ENCODE measurements around the gene SEPTIN5. TPM values are rescaled to one million over a fixed set of nuclear protein-coding genes. Genes with fewer than 3 reads are reported as not detected.

SEPTIN5 gene
- polyA plus RNA-seq, 5 donors, result 51.6 to 77.5 (median 64.8) TPM

DNA sequence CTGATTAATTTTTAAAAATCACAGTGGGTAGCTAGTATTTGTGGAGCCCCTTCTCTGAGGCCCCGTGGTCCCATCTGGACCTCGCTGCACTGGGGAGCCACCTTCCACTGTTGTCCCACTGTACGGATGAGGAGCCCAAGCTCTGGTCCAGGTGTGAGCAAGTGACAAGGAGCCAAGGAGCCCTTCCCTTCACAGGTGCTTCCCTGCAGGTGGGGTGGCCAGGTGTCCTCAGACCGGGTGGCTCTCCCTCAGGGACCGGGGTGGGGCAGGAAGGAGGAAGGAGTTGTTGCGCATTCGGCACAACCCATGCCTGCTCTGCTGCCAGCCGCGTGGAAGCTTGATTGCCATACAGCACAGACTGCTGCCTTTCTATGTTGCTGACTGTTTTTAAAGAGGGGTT, 10.4 kb upstream of the SEPTIN5 start:
- DNase-seq, result no peak

DNA sequence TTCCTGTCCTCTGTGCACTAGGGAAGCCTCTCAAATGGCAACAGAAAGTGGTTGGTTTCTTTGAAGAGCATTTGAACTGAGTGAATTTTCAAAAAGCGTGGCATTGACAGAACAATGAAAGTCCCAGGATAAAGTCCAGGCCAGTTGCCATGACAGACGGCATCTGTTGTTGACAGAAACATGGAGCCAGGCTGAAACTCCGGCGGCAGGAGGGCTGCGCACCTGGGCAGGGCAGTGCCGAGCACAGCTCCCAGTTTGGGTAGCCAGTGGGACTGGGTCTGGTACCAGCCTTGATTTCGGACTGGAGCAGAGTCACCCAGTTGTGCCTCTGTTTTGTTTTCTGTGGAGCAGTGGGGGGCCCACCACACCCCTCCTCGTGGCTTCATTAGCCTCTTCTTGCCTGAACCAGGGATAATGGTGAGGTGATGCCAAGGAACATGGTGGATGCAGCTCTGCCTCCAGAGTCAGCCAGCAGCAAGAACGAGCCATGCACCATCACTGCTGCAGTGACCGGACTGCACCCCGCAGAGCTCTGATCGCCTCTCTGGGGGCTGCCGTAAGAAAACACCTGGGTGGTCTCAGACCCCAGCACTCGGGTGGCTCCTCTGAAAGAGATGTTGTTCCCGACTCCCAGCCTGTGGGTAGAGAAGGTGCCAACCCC, 9.8 kb upstream of the SEPTIN5 start:
- DNase-seq, result no peak

DNA sequence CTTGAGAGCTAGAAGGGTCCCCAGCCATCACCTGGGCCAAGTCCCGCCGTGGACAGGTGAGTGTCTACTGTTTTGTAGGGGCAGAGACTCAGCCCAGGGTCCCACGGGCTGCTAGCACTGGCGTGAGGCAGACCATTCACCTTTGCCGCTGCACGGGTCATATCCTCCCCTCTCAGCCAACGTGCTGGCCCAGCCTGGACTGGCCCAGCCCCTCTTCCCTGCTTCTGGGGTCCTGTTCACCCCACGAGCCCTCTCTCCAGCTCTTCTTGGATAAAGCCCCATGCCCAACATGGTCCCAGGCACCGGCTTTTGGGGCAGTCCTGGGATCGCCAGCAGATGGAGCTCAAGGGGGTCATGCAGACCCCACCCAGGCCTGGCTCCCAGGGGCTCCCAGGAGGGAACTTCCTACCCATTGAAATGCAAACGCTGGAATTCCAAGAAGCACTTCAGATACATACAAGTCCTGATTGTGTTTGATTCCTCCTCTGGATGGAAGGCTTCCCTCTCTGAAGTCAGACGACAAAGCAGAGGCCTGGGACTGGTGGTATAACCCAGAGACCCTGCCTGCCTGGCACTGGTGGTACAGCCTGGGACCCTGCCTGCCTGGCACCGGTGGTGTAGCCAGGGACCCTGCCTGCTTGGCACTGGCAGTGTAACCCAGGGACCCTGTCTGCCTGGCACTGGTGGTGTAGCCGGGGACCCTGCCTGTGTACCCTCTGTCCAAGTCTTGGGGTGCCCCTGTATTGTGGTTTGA, 8.9 kb upstream of the SEPTIN5 start:
- no peak for DNase-seq

DNA sequence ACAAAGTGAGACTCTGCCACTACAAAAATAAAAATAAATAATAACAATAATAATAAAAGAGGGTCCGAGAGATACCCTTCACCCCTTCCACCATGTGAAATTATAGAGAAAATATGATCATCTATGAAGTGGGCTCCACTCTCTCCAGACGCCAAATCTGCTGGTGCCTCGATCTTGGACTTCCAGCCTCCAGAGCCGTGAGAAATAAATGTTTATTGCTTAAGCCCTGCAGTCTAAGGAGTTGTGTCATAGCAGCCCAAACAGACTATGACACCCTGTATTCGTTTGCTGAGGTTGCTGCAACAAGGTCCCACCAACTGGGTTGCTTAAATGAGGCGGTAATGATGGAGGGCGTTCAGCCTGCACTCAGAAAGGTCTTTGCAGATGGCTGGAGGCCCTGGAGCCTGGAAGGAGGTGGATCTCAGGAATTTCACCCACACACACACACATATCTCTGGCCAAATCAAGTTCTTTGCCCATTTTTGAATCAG, 7.6 kb upstream of the SEPTIN5 start:
- no peak for DNase-seq

DNA sequence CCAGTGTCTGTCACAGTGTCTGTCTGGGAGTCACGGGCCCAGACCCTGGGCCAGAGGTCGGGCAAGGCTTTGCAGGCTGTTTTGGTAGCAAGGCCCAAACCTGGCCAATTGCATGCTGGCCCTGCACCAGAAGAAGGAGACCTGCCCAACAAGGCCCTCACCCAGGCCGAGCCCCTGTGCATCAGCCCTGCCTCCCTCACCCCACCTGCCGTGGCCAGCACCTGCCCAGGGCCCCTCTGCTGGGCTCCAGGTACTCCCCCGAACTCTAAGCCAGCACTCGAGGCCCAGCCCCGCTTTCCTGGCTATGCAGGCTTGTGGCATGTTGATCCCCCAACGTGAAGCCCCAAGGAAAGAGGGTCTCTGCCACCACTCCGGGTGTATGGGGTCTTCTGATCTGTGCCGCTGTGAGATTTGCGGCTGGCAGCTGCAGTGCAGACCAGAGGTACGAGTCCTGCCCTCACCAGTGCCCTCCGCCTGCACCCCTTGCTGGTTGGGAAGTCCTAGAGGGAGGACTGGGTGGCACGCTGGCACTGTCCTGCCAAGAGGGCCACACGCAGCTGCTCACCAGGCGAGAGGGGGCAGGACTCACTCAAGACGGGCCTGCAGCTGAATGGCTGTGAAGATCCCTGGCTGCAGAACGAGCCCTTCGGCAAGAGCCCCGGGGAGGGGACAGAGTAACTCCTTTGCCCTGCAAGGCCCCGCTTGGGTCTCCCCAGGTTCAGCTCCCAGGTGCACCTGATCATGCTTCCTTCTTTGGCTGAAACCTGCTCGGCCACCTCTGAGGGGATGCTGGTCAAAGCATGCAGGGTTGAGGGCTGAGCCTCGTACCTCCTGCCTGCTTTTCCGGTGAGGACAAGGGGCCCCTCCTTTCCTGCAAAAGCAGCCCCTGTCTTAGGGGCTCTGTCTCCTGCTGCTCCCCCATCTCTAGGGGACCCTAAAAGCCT, 6.7 kb upstream of the SEPTIN5 start:
- no peak for DNase-seq

DNA sequence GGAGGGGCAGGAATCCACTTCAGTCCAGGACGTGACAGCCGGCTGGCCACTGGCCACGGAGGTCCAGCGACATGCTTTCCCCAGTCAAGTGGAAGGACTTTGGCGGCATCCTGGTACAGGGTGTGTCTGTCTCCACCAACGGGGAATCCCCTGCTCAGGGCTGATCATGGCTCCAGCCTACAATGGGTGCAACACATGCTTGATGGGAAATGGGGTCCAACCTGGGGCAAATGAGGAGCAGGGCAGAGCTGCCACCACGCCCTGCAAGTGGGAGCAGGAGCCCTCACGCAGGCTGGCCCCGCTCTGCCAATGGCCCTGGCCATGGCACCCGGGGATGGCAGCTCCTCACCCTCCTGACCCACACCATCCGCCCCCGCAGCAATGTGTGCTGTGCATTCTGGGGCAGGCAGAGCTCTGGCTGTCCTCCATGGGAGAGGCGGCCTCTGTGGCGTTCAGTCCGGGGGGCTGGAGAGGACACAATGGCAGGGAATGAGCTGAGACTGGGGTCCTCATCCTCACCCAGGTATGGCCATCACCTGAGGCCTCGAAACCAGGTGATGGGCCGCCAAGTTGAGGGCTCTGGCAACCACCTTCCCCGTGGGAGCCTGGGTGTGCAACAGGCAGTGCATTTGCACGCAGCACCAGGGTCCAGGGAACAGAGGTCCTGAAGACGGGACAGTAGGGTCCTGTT, 5.8 kb upstream of the SEPTIN5 start:
- no peak for DNase-seq

DNA sequence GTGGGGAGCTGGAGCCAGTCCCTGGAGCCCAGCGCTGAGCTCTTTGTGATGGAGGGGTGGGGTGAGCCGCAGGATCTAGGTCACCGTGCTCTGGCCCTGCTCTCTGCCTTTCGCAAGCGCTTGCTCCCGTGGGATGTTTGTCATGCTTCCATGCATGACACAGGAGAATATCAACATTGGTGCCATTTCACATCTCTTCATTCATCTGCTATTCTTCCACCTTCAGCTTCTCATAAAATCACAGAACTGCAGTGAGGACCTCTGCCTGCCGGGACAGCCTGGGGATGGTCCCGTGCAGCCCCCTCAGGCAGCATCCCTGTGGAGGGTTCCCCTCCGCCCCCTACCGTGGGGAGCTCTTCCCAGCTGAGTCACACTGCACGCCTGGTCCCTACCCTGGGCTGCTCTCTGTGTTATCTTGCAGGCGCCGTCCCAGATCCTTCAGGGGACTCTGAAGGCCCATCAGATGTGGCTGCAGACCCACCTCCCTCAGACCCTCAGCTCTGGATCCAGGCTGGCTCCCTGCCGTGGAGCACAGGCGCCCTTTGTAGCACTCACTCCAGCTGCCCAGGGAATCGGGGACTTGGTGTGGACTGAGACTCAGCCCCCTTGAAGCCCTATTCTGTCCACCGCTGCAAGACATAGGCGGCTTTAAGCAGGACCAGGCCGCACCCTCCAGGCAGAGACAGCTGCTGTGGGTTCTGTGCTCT, 5.1 kb upstream of the SEPTIN5 start:
- no peak for DNase-seq

DNA sequence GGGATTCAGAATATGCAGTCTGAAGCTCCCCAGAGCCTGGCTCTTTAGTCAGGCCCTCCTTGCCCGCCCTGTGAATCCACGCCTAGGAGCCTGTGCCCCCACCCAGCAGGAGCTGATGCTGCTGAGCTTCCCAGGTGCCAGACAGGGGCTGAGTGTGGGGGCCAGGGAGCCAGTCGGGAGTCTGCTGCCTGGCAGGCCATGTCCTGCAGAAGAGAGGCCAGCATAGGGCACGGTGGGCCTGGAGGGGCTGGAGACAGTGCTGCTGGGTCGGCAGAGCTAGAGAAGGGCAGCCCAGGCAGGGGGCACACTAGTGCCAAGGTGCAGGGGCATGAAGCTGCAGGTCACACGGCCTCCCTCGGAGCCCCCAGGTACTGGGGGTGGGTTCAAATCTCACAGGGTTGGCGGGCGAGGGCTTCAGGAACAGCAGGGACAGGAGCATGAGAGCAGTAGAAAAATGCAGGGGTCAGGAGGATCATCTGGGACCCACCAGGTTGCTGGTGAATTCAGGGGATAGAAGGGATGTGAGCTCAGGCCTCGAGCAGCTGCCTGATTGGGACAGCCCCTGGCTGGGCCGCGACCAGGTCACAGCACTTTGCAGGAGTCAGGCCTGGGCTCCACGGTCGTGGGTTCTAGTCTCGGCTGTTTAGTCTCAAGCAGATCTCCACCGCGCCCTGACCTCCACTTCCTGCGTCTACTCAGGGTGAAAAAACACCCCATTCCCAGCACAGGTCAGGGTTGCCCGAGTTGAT, 4.1 kb upstream of the SEPTIN5 start:
- DNase-seq, result no peak

DNA sequence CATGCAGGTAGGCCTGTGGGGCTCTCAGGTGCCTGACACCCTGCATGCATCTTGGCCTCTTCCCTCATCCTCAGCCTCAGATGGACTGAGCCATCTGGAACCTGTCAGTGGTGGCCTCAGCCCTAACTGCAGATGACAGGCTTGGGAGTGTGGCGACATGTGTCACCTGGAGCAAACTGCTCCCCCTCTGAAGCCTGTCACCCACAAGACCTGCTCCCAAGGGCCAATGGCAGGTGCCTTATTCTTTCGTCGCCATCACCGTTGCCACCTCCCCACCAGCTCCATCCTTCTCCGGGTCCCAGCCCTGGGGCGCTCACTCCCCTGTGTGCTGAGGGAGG, 3.6 kb upstream of the SEPTIN5 start:
- DNase-seq, result no peak

DNA sequence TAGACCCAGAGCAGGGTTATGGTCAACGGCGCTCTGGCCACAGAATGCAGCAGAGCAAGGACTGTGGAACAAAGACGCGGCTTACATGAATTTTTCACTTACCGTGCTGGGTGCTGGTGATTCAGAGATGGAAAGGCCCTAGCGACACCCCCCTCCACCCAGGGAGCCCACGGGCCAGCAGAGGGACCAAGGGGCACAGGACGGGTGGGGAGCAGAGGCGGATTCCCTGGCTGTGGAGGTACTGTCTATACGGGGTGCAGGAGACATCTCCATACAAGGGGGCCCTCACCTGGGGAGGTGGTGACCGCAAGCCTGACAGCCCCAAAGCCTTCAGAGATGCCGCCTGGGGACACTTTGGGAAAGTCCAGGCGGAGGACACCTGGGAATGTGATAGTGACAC, 1.1 kb upstream of the SEPTIN5 start:
- DNase-seq, result no peak

DNA sequence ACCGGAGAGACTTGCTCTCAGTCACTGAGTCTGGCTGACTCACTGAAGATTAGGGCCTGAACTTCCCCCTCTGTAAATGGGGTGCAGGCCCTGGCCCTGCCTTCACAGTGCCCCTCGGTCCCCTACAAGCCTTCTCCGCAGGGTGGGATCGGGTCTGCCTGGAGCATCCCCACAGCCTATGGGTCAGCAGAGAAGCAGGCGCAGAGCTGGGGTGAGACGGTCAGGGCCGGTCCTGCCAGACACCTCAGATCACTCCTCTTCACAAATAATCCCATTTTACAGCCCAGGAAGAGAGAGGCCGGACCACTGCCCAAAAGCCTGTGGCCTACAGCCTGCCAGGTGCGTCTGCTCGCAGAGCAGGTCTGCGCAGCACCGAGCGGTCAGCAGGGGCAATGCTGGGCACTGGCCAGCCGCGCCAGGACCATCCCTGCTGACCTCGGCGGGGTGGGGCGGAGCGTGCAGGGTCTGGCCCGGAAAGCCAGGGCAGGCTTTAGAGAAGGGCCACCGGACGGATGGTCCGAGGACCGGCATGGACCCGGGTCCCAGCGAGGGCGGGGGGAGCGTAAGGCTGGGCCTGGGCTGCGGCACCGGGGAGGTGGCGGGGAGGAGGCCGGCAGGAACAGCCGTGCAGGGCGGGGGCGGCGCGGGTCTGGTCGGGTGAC, 522 bp upstream of the SEPTIN5 start:
- no peak for DNase-seq

DNA sequence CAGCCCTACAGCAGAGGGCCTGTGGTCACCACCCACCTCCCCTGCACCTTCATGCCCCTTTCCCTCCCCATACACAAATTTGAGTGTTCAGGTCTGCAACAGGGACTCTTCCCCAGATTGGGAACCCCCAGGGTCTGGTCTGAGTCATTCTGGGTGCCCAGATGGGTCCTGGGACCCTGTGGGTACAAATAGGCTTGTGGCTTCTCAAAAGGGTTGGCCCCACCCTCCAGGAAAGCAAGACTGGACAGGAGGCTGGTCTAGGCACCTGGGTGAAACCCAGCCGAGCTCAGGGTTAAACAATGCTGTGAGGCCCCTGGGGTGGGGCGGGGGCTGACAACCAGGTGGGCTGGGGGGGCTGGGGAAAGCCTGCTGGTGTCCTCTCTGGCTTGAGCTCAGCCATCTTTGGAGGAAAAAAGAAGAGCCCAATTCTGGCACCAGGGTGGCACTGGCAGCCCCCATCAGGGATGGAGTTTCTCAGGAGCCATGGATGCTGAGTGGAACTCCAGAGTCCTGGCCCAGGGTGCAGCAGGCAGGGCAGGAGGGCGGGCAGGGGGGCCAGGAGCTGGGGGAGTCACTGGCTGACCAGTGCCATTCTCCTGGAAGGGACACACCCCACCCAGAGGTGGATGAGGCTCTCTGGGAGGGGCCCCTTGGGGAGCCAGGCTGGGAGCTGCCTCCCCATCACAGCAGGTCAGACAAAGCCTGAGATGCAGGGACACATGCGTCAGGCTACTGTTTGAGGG, 1.1 kb downstream of the SEPTIN5 start:
- DNase-seq, result no peak

DNA sequence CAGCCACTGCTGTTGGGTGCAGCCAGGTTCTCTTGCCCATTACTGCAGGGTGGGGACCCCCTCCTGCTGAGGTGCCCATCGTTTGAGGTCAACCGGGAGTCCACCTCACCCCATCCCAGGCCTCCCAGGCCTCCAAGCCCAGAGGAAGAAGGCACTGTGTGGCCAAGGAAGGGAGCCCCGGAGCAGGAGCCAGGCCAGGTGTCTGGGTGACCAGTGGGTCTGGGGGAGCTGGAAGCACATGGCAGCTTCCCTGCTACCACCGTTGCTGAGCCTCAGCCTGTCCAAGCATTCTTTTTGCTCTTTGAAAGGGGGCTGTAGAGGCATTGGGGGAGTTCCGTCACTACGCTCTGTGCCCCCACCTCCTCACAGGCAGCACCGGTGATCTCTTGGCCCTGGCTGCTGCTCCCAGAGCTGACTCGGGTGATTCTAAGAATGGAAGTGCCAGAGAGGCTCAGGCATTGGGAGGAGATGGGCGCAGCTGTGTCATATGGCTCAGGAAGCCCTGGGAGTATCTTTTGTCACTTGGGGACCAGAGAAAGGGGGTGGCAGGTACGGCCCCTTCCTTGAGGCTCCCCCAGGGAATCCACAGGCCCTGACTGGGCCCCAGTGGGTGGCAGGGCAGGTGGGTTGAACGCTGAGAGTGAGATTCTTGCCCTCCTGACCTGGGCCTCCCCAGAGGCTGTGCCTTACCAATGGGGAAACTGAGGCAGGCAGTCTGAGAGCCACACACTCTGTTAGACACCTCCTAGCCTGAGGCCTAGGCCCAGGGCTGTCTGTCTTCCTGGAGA, 1.9 kb downstream of the SEPTIN5 start:
- no peak for DNase-seq

DNA sequence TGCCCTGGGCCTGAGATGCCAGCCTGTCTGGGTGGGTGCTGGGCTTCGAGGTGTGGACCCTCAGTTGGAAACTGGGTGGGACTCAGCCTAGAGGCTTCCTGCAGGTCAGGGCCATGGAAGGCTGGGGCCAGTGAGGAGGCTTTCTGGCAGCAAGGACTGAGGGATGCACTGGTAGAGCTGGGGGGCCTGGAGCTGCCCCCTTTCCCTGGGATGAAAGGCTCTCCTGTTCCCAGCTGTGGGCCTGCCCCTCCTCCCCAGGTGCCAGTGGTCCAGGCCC, 2.5 kb downstream of the SEPTIN5 start:
- DNase-seq, result no peak

DNA sequence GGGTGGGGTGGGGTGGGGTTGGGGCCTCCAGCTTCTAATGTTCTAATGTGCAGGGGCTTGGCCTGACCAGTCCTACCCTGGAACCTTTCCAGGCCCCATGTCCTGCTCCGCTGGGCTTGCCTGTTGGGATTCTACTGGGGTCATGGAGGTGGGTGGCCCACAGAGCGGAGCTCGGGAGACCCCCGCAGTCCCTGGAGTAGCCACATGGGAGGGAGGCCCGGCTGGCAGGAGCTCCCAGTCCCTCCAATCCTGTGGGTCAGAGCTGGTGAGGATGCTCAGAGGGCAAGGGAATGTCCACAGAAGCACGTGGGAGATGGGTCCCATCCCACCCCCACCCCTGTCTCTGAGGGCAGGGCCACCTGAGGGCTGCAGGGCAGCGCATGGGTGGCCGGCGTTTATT, 2.9 kb downstream of the SEPTIN5 start:
- DNase-seq, result no peak

DNA sequence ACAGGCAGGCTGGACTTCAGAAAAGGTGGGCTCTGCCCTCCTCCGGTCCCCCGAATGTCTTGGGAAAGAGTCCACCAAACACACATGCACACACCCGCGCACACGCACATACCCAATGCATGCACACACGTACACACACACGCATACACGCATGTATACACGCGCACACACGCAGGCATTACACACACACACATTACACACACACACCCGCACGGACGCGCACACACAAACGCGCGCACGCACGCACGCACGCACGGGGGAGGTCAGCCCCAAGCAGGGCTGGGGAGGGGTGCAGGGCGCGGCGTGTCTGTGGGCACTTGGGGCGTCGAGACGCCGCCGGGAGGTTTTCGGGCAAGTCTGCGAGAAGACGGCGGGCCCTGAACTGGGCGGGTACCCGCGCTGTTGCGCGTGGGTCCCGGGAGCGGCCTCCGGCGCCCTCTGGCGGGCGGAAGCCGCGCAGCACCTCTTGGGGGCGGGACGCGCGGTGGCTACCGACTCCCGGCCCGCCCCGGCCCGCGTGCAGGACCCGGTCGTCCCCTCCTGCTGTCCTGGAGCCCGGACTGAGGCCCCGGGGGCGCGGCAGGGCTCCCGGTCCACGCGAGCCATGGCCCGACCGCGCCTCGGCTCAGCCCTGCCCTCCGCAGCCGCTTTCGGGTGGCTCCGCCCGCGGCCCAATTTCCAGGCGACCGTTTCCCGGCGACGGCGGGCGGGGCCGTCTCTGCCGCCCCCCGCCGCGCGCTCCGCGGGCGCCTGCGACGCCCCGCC, 3.6 kb downstream of the SEPTIN5 start:
- peak; percentile 78 to 79 for DNase-seq

DNA sequence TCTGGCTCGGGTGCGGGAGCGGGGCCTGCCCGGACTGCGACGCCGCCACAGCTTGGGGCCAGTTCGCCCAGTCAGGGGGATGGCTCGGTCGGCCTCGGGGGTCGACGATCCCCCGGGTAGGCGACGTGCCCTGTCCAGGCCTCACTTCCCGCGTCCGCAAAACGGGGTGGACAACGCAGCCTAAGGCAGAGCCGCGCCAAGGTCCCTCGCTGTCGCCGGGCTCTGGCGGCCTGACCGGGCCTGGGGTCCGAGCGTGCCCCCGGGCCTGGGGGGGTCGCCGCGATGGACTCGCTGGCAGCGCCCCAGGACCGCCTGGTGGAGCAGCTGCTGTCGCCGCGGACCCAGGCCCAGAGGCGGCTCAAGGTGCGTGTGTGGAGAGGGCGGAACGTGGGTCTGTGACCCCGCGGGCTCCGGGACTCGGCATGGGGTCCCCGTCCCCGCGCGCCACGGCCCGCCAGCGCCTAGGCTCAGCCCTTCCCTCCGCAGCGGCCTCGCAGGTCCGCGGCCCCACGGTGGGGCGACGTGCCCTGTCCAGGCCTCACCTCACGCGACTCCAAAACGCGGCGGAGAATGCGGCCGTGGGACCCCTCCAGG, 4.2 kb downstream of the SEPTIN5 start:
- no peak for DNase-seq
